ENCODE results near the gene TCP11X2. TPM values are rescaled to one million over a fixed set of nuclear protein-coding genes. Genes with fewer than 3 reads are reported as not detected.

The TCP11X2 gene
- not detected in 5 replicates for total RNA-seq (2022; extraction: Qiagen RNA extraction)

GRCh38 chrX:102471762-102472220 lies at the start of gene TCP11X2:
TSS of gene TCP11X2 (minus strand) at chrX:102471812.

DNA sequence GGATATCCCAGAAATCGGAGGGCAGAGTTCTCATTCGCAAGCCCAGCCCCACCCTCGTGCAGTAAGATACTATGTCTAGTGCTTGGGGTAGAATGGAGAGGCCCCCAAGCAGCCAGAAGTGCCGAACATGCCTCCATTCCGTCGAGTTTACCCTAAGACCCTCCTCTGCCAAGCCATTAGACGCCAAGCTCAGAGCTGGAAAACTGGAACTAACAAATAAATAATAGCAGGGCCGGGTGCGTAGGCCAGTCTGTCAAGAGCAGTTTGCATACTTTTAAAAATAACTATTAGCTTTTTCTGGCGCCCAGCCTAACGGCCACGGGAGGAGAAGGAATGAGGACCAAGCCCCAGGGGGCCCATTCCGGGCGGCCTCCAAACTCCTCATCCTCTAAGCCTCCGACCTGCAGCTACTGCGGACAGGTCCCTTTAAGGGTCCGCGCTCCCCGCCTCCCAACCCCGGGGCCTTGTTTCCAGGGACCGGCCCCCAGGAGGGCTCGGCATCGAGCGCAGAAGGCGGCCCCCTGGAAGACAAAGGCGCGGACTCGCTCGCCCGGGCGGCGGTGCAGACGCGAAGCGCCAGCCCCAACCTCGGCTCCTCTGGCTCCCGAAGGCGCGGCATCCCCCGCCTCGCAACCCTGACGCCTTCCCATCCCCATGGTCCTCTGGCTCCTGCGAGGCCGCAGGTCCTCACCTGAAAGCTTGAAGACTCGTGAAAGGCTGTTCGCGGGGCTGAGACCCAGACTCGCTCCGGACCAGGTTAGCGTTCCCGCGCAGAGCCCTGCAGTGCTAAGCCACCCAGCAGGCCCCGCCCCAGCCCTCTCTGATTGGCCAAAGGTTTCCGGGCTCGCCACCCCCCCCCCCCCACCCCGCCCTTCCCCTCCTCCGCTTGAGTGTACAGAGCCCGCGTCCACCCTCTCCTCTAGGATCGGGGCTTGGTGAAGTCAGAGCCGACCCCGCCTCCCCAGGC lies 44.6 kb upstream of the TCP11X2 start, which contains the start of gene TMSB15A:
Gene TMSB15A, minus strand, starts transcription at position 765 of the 967 bp plus-strand sequence.

DNA sequence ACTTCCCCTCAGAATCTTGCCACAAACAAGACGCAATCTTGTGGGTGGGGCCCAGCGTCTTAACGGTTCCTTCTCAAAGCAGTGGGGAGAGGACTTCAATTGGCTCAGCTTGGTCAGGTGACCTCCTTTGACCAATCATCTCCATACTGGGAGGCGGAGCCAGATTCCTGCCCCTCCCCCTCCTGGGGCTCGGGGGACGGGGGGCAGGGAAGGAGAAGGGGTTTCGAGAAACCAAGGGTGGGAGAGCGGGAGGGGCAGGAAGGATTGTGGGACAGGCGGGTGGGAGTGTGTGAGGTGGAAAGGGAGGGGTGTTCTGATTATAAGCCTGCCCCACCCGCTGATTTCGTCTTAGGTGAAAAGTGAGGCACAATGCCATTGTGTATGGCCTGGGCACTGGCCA lies 31.7 kb downstream of the TCP11X2 start, which contains the start of gene NXF2B:
Gene NXF2B, minus strand, starts transcription at position 101 of the 400 bp plus-strand sequence. CDS start 59,972 bp downstream, outside the sequence.

Other genes starting within 250 kb of the TCP11X2 start
- gene NXF2, start 224.6 kb downstream of the TCP11X2 start, total RNA-seq (2022; extraction: Qiagen RNA extraction): not detected in 5 replicates
- gene NXF2B, start 31.8 kb downstream of the TCP11X2 start, total RNA-seq (2022; extraction: Qiagen RNA extraction): not detected in 5 replicates
- gene TMSB15A, start 44.9 kb upstream of the TCP11X2 start, total RNA-seq (2022; extraction: Qiagen RNA extraction): 0.40 to 1.4 TPM (median 0.73 TPM) in 5 replicates
- gene ARMCX5, start 127.7 kb upstream of the TCP11X2 start, total RNA-seq (2022; extraction: Qiagen RNA extraction): 7.7 to 13.8 TPM (median 9.9 TPM) in 5 replicates
- 0.29 to 0.48 TPM (median 0.37 TPM) in 5 replicates for gene GPRASP1, start 179.7 kb upstream of the TCP11X2 start, total RNA-seq (2022; extraction: Qiagen RNA extraction)
- 4.7 to 6.9 TPM (median 5.9 TPM) in 5 replicates for gene GPRASP2, start 240.6 kb upstream of the TCP11X2 start, total RNA-seq (2022; extraction: Qiagen RNA extraction)
- 3.2 to 4.0 TPM (median 3.7 TPM) in 5 replicates for gene GPRASP3, start 248.9 kb upstream of the TCP11X2 start, total RNA-seq (2022; extraction: Qiagen RNA extraction)

All from A549 treated with CORT108297 at 1 μM for 4 hours (cell line).